RWPE2 (cell line): Measurements from ENCODE around the gene LRRC8C.

Source experiments
- ATAC-seq: fragments of 200-7000 bp; cut with Tn5 transposase; 3 replicates; pipeline ENCODE4 v1.9.1; 2021; ENCODE audit warnings: low read depth
- DNase-seq: peaks from one replicate; pipeline ENCODE4 v3.0.0-alpha.2; 2020; ENCODE audit warnings: low spot score
- H3K27ac ChIP-seq: fragments of 450-650 bp; 2 replicates; pipeline ENCODE4 v1.5.1; 2017; ENCODE audit warnings: mild to moderate bottlenecking; ENCODE audit not compliant: poor library complexity, severe bottlenecking
- H3K27me3 ChIP-seq: fragments of 250-450 bp; sonication (Bioruptor Pico); 2 replicates; pipeline ENCODE4 v1.5.1; 2021; ENCODE audit warnings: mild to moderate bottlenecking, moderate library complexity; ENCODE audit not compliant: insufficient read depth, poor library complexity, severe bottlenecking
- H3K36me3 ChIP-seq: fragments of 250-450 bp; sonication (Bioruptor Pico); 2 replicates; pipeline ENCODE4 v1.5.1; 2020; ENCODE audit warnings: low read depth, mild to moderate bottlenecking, moderate library complexity
- H3K4me1 ChIP-seq: fragments of 250-450 bp; sonication (Bioruptor Pico); 2 replicates; pipeline ENCODE4 v1.5.1; 2021; ENCODE audit warnings: mild to moderate bottlenecking, moderate library complexity; ENCODE audit not compliant: insufficient read depth, poor library complexity, severe bottlenecking
- H3K4me3 ChIP-seq: fragments of 250-450 bp; sonication (Bioruptor Pico); 2 replicates; pipeline ENCODE4 v1.5.1; 2021; ENCODE audit warnings: mild to moderate bottlenecking, moderate library complexity; ENCODE audit not compliant: severe bottlenecking
- H3K9me3 ChIP-seq: fragments of 250-450 bp; sonication (Bioruptor Pico); 2 replicates; pipeline ENCODE4 v1.5.1; 2021; ENCODE audit warnings: mild to moderate bottlenecking, moderate library complexity; ENCODE audit not compliant: severe bottlenecking
- TF ChIP-seq, protein P1 (sequence below): fragments of 450-650 bp; IDR thresholded peaks from one replicate; pipeline ENCODE4 v1.5.1; 2017; ENCODE audit warnings: mild to moderate bottlenecking, moderate library complexity; ENCODE audit not compliant: poor library complexity, severe bottlenecking

Gene LRRC8C

DNA sequence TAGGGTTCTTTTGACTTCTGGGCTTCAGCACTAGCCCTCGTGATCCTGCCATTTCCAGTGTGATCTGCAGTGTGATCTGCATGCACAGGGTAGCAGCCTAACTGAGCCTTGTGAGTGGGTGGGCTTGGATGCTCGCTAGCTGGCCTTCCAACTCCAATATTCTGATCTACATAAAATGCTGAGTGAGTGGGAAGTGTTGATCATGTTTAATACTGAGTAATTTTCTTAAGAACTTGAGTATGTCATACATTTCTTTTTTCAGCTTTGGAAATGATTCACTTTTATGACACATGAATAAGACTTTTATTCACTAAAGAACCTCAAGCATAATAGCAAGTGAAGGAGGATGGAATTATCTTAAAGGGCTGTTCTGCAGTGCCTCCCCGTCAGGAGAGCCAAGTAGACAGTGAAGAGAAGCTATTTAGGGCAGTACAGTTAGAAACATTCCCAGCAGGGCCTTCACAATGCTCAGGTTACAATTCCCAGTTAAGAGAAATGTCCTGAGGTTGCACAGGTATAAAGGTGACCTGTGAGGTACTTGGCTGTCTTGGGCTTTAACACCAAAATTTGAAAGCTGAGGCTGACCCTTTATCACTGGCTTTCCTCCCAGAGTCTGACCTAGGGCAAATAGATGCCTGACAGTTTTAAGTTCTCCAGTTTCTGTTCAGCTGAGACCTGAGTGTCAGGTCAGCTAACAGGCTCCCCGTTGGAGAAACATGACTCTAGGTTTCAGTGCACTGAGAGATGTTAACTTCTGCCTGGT, 29.1 kb upstream of the LRRC8C start:
- TF ChIP-seq, protein P1, sequence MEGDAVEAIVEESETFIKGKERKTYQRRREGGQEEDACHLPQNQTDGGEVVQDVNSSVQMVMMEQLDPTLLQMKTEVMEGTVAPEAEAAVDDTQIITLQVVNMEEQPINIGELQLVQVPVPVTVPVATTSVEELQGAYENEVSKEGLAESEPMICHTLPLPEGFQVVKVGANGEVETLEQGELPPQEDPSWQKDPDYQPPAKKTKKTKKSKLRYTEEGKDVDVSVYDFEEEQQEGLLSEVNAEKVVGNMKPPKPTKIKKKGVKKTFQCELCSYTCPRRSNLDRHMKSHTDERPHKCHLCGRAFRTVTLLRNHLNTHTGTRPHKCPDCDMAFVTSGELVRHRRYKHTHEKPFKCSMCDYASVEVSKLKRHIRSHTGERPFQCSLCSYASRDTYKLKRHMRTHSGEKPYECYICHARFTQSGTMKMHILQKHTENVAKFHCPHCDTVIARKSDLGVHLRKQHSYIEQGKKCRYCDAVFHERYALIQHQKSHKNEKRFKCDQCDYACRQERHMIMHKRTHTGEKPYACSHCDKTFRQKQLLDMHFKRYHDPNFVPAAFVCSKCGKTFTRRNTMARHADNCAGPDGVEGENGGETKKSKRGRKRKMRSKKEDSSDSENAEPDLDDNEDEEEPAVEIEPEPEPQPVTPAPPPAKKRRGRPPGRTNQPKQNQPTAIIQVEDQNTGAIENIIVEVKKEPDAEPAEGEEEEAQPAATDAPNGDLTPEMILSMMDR: no peak
- Histone ChIP-seq H3K4me3 (no peak overlapping the region), H3K9me3 (no peaks in the 10 kb centered on the region), H3K27me3 (no peaks in the 10 kb centered on the region), H3K36me3 (no peaks in the 10 kb centered on the region), H3K27ac (no peak overlapping the region), H3K4me1 (peaks cover 37% of the 10 kb centered on the region)
- ATAC-seq (peak; percentile 38), DNase-seq (no peak)

DNA sequence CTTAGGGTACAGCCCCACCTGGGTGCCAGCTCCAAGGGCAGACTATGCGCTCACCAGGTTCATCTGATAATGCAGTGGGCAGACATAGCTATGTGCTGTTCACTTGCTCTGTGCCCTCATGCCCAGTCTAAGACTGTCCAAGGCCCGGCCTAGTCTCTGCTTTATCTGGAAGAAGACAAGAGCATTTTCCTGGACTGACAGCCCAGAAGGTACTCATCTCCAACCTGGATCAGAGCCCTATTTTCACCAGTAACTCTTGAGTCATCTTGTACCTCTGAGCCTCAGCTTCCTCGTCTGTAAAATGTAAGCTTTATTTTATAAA, 28.5 kb upstream of the LRRC8C start:
- Histone ChIP-seq H3K4me3 (no peak overlapping the region), H3K27ac (no peak overlapping the region), H3K36me3 (no peaks in the 10 kb centered on the region), H3K27me3 (no peaks in the 10 kb centered on the region), H3K4me1 (peaks cover 42% of the 10 kb centered on the region), H3K9me3 (no peaks in the 10 kb centered on the region)
- TF ChIP-seq, protein P1: no peak
- DNase-seq (no peak), ATAC-seq (peak; percentile 3; the same call in 1 of the 3 replicates)

DNA sequence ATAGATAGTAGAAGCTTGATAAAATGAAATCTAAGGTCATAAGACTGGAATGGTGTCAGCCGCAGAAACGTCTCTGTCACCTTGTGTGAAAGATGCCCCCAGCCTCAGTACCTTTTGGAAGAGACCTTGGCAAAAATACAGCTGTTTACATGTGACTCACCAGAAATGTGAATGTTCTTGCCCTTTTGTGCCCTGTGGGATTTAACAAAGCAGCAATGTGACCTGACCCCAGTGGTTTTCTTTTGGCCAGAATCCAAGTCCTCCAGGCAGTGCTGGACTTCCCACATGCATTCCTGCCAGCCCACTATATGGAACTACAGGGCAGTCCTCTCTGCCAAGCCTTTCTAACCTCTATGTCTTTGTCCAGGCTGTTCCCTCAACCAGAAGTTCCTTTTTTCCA, 27.2 kb upstream of the LRRC8C start:
- peak; percentile 72 for ATAC-seq
- peak; percentile 70 for DNase-seq
- no peak overlapping the region for H3K27ac ChIP-seq
- TF ChIP-seq, protein P1: no peak
- H3K4me3 ChIP-seq: no peak overlapping the region
- no peaks in the 10 kb centered on the region for H3K36me3 ChIP-seq
- peaks cover 42% of the 10 kb centered on the region for H3K4me1 ChIP-seq
- no peaks in the 10 kb centered on the region for H3K27me3 ChIP-seq
- H3K9me3 ChIP-seq: no peaks in the 10 kb centered on the region

DNA sequence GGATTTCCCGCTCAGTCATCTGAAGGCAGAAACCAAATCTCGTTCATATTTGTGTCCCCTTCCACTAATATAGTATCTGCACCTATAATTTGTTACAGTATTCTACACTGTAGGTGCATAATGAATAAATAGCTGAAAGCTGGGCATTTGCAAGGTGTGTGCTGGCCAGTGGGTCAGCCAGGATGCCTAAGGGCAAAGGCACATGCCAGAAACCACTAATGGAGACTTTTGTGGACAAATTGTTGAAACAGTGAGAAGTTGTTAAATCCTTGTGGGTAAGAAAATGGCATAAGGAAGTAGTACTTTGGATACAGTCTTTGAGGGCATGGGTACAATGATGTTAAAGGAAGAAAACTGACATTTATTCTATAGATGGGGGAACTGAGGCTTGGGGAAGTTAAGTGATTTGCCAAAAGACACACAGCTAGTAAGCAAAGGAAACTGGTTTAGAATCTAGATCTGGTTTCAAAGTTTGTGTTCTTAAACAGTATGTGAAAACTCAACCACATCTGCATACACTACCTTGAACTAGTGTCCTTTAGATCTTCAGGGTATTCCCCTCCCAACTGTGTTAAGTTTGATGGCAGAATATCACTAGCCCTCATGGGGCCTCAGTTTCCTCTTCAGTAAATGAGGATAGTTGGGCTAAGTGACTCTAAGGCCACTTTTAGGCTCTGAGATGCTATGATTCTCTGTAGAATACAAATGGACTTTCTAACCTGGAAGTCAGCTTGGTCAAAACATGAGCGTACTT, 26.5 kb upstream of the LRRC8C start:
- Histone ChIP-seq H3K4me1 (peaks cover 42% of the 10 kb centered on the region), H3K27me3 (no peaks in the 10 kb centered on the region), H3K27ac (no peak overlapping the region), H3K36me3 (no peaks in the 10 kb centered on the region), H3K4me3 (no peak overlapping the region), H3K9me3 (no peaks in the 10 kb centered on the region)
- ATAC-seq (0 out of 3 replicates have a peak, but pooled peaks have one; percentile 13), DNase-seq (no peak)
- TF ChIP-seq, protein P1: no peak

DNA sequence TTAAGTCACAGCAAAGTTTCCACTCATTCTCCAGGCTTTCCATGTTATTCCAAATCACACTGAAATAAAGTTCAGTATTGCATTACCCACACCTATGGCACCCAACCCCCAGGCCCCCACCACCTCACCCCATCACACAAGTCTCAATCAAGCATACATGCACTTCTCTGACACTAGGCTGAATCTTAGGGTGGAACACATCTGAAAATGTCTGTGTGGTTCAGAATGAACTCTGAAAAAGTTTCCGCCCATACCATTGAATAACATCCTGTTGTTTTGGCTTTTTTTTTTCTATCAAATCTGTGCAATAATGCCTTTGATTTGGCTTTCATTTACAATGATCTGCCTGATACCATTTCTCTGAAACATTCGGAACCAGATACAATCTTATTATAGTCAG, 25.8 kb upstream of the LRRC8C start:
- no peaks in the 10 kb centered on the region for H3K36me3 ChIP-seq
- ATAC-seq (no peak), DNase-seq (no peak)
- no peak overlapping the region for H3K4me3 ChIP-seq
- no peaks in the 10 kb centered on the region for H3K9me3 ChIP-seq
- H3K4me1 ChIP-seq: peaks cover 42% of the 10 kb centered on the region
- H3K27me3 ChIP-seq: no peaks in the 10 kb centered on the region
- H3K27ac ChIP-seq: no peak overlapping the region
- TF ChIP-seq, protein P1: no peak
